AG10803 (cell line): ENCODE results near the gene SOX9.
"Not testable (repeated sequence)": the region's sequence is repeated elsewhere in the genome, so short reads cannot be mapped to it uniquely, and the experiment has no call there.

Experiments used
- DNase-seq: peaks from one replicate; pipeline ENCODE4 v3.0.0; 2010; ENCODE audit warnings: low read depth
- H3K4me3 ChIP-seq: 2 replicates; pipeline ENCODE4 v1.5.1; 2011; ENCODE audit warnings: mild to moderate bottlenecking, low read length, control low read depth
- TF ChIP-seq, protein P1 (sequence below): conservative IDR thresholded peaks from 2 replicates; pipeline ENCODE4 v1.5.1; 2011; ENCODE audit warnings: mild to moderate bottlenecking, low read length, control low read depth, inconsistent platforms

Gene SOX9

DNA sequence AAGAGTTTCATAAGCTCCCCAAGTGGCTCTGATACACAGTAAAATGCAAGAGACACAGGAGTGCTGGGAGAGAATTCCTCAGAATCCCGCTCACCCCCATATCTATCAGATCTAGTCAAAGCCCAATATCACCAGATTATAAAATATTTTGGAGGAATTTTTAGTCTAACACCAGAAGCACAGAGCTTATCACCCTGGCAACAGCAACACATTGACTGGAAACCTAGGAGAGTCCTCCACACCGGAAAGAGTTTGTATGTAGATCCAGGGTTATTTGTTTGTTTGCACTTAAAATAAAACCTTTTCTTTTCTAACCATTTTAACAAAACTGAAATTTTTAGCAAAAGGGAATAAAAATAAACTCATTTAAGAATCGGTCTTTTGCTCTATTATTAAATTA, 7.2 kb downstream of the SOX9 start:
- no peak for DNase-seq
- no peak overlapping the region for H3K4me3 ChIP-seq
- TF ChIP-seq, protein P1, sequence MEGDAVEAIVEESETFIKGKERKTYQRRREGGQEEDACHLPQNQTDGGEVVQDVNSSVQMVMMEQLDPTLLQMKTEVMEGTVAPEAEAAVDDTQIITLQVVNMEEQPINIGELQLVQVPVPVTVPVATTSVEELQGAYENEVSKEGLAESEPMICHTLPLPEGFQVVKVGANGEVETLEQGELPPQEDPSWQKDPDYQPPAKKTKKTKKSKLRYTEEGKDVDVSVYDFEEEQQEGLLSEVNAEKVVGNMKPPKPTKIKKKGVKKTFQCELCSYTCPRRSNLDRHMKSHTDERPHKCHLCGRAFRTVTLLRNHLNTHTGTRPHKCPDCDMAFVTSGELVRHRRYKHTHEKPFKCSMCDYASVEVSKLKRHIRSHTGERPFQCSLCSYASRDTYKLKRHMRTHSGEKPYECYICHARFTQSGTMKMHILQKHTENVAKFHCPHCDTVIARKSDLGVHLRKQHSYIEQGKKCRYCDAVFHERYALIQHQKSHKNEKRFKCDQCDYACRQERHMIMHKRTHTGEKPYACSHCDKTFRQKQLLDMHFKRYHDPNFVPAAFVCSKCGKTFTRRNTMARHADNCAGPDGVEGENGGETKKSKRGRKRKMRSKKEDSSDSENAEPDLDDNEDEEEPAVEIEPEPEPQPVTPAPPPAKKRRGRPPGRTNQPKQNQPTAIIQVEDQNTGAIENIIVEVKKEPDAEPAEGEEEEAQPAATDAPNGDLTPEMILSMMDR: no peak

DNA sequence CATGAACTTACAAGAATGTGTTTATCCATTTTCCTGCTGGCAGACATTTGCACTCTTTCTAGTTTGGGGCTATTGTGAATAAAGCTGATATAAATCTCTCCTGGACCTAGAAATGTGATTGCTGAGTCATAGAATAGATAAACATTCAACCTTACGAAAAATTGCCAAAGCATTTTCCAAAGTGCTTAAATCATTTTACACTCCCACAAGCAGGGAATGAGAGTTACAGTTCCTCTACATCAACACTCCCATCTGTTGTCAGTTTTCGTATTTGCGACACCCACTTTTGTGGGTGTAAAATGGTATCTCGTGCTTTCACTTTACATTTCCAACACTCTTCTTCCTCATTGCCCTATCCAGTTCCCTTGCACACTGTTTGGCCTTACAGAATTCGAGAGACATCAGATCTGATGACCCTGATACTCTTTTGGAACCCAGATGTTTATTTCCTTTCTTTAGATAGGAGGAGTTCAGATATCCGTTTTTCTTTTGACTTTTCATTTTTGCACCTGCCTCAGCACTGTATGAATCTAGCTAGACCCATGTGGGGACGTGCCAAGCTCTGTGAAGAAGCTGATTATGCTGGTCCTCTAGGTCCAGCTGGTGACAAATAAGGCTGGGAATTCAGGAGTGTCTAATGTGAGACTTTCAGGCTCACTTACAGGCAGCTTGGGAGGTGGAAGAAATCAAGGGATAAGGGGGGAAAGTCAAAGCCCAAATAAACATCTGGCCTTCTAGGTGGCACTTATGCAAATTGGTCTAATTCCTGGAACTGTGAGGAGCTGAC, 14.0 kb downstream of the SOX9 start:
- TF ChIP-seq, protein P1: no peak
- DNase-seq: peak; percentile 35
- H3K4me3 ChIP-seq: no peak overlapping the region

DNA sequence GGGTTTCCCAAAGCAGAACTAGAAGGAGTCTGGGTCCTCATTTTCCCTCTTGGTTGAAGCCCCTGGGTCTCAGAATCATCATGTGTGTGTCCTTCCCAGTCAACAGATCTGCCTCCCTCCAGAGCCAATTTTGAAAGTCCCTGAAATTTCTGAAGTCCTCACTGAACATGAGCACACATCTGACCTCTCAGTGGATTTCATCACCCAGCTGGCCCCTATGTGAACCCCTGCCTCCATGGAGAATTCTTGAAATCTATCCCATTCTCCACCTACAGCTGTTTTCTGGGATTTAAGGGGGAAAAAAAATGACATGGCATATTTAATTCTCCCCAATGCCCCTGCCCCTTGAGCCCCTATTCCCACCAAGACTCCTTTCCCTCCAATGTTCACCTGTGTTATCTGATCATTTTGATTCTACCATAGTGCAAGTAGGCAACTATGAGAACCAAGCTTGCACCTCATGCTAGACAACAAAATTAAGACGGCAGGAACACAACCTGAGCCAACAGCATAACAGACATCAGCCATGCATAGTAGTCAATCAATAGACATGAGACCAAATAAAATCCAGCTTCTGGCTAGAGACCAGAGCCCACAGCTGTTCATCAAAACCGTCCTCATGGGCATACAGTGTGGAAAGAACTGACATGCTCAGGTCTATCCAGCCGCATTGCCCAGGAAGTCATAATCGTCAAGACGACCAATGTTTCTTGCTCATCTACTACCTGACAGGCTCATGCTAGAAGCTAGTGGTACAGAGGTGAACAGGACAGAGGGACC, 14.9 kb downstream of the SOX9 start:
- DNase-seq: peak; percentile 38
- TF ChIP-seq, protein P1: no peak
- no peak overlapping the region for H3K4me3 ChIP-seq

DNA sequence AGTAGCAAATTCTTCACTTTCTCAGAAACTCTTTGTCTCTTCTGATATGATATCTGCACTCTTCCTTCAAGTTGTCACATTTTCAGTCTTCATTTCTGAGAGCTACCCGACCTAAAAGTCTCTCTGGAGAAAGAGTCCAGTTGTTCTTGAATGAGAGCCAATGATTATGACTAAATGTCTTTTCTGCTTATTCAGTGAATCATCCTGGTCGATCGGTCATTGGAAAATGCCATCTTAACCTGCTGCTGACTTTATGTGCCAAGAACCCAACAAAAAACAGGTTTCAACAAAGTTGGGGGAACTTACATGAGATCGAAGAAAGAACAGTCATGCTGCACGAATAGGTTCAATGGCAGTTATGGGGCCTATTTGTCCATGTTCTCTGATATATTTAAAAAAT, 15.9 kb downstream of the SOX9 start:
- TF ChIP-seq, protein P1: no peak
- peak; percentile 35 for DNase-seq
- H3K4me3 ChIP-seq: no peak overlapping the region

DNA sequence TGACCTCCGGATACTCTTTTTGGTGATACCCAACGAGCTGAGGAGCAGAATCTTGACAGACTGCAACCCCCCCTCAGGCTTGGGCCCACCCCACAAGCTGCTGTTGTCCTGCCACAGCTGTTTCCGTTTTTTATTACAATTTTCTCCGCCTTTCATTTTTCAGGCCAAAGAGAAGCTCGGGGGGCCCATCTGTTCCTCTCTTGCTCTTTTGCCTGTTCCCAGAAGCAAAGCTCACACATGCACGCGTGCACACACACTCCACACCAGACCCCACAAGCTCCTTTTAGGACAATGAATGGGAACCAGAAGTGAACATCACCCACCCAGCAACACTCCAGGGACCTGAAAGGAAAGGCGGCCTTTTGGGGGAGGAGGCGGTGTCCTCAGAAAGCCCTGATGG, 16.3 kb downstream of the SOX9 start:
- TF ChIP-seq, protein P1: no peak
- H3K4me3 ChIP-seq: no peak overlapping the region
- no peak for DNase-seq

DNA sequence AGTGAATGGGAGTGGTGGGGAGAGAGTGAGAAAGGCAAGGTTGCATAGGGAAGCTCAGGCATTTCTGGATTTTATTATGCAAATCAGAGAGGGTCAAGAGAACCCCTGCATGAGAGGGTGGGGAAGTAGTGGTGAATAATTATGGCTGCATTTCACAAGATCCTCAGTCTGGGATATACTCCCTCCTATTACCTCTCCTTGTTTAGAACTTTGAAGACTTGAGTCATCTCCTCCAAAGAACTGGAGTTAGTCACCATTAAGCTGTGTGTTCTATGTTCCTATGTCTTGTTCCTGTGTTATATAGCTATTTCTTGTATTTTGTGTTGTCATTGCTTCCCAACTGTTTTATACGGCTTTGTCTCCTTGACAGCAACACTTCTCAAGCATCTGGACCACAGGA, 18.4 kb downstream of the SOX9 start:
- H3K4me3 ChIP-seq: no peak overlapping the region
- no peak for DNase-seq
- TF ChIP-seq, protein P1: no peak

DNA sequence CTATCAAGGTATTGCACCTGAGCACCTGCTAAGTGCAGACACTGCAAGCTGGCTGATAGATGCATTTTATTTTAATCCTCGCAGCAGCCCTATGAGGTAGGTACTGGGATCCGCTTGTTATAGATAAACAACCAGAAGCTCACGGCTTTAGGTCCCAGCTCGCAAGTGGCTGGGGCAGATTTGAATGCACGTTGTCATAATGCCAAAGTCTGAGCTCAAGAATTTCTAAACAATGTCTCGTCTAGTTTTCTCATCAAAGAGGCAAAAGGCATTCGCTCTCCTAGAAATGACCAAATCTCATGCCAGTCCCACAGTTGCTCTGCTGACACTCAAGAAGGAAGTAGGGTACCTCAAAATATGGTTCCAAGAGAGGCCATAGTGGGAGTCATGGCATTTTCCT, 20.5 kb downstream of the SOX9 start:
- DNase-seq: no peak
- no peak overlapping the region for H3K4me3 ChIP-seq
- TF ChIP-seq, protein P1: no peak

DNA sequence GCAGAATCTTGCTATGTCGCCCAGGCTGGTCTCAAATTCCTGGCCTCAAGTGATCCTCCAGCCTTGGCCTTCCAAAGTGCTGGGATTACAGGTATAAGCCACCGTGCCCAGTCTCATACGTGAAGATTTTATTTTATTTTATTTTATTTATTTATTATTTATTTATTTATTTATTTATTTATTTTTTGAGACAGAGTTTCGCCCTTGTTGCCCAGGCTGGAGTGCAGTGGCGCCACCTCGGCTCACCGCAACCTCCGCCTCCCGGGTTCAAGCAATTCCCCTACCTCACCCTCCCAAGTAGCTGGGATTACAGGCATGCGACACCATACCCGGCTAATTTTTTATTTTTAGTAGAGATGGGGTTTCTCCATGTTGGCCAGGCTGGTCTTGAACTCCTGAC, 21.3 kb downstream of the SOX9 start:
- DNase-seq, H3K4me3 ChIP-seq: not testable (repeated sequence)
